OCI-LY7 (cell line): Measurements from ENCODE around the gene CHD1.

ENCODE experiments used
- EZH2phosphoT487 ChIP-seq: fragments of 200-600 bp; sonication (generic); IDR thresholded peaks from 2 replicates; pipeline ENCODE4 v1.6.1; 2018; ENCODE audit warnings: low read depth, borderline replicate concordance, mild to moderate bottlenecking, mixed run types, antibody characterized with exemption, low read length, moderate library complexity, mixed read lengths
- TF ChIP-seq, protein P1 (sequence below): fragments of 200-600 bp; sonication (generic); conservative IDR thresholded peaks from 2 replicates; pipeline ENCODE4 v1.5.1; 2014; ENCODE audit warnings: mild to moderate bottlenecking, antibody characterized with exemption, low read length, moderate library complexity, mixed read lengths

DNA sequence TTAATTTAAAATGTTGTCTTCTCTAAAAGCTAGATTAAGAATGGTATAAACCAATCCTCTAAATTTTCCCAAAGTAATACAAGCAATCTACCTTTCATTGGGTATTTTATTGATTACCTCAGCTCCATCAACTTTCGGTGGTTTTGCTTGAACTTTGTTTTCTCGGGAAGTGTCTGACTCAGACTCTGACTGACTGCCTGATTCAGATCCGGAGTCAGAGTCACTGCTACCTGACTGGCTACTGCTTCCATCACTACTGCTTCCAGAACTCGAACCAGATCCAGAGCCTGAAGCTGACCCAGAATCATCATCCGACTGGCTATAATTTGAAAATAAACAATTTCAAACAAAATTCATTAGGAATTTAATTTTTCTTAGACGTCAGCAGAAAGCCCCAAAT lies 24.0 kb downstream of the CHD1 start:
- no peak for TF ChIP-seq EZH2phosphoT487
- TF ChIP-seq, protein P1, sequence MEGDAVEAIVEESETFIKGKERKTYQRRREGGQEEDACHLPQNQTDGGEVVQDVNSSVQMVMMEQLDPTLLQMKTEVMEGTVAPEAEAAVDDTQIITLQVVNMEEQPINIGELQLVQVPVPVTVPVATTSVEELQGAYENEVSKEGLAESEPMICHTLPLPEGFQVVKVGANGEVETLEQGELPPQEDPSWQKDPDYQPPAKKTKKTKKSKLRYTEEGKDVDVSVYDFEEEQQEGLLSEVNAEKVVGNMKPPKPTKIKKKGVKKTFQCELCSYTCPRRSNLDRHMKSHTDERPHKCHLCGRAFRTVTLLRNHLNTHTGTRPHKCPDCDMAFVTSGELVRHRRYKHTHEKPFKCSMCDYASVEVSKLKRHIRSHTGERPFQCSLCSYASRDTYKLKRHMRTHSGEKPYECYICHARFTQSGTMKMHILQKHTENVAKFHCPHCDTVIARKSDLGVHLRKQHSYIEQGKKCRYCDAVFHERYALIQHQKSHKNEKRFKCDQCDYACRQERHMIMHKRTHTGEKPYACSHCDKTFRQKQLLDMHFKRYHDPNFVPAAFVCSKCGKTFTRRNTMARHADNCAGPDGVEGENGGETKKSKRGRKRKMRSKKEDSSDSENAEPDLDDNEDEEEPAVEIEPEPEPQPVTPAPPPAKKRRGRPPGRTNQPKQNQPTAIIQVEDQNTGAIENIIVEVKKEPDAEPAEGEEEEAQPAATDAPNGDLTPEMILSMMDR, result no peak
